B cell (primary cell): Measurements from ENCODE around the gene COX10.

ENCODE experiments used
- CTCF ChIP-seq: fragments of 200-600 bp; IDR thresholded peaks from one replicate; pipeline ENCODE4 v1.8.0; 2022; ENCODE audit warnings: antibody characterized with exemption, mild to moderate bottlenecking
- EZH2 ChIP-seq: IDR thresholded peaks from 2 replicates; pipeline ENCODE4 v1.6.1; 2012; ENCODE audit warnings: borderline replicate concordance, low read depth, mild to moderate bottlenecking, moderate library complexity, low read length; ENCODE audit not compliant: insufficient read depth, poor library complexity, severe bottlenecking

GRCh38 chr17:14047591-14047990 is 21.7 kb upstream of the COX10 start:
- TF ChIP-seq CTCF = no peak
- no peak for TF ChIP-seq EZH2
